Ovary (tissue), 9 donors: ENCODE measurements around the gene PTPRN2. TPM values are rescaled to one million over a fixed set of nuclear protein-coding genes. Genes with fewer than 3 reads are reported as not detected.

Source experiments
- DNase-seq, 5 donors: peaks; one replicate each; pipeline ENCODE4 v3.0.0-alpha.2; 2019 to 2020
- H3K27ac ChIP-seq, 2 donors: fragments of 200-600 bp; one replicate each; pipeline versions ENCODE4 v1.5.1 to v1.8.0; 2019 to 2022
- H3K27me3 ChIP-seq: fragments of 200-600 bp; one replicate; pipeline ENCODE4 v1.8.0; 2022
- H3K36me3 ChIP-seq: fragments of 200-600 bp; sonication (generic); one replicate; pipeline ENCODE4 v1.5.1; 2019
- H3K4me1 ChIP-seq: one replicate; pipeline ENCODE4 v1.8.1; 2013; ENCODE audit warnings: mild to moderate bottlenecking, moderate library complexity; ENCODE audit not compliant: insufficient read depth
- H3K4me3 ChIP-seq: fragments of 200-600 bp; sonication (generic); one replicate; pipeline ENCODE4 v1.5.1; 2017
- H3K9me3 ChIP-seq, 2 donors: fragments of 200-600 bp in 1 of 2; sonication (generic) in 1 of 2; one replicate each; pipeline versions ENCODE4 v1.5.1 to v1.8.1; 2013 to 2019; ENCODE audit warnings: mild to moderate bottlenecking in 1 of 2, moderate library complexity in 1 of 2
- EP300 ChIP-seq: sonication (generic); formaldehyde crosslinking; IDR thresholded peaks from one replicate; pipeline ENCODE4 v1.6.1; 2017; ENCODE audit warnings: antibody characterized with exemption
- POLR2A ChIP-seq: fragments of 450-650 bp; IDR thresholded peaks from one replicate; pipeline ENCODE4 v1.6.1; 2017; ENCODE audit warnings: antibody characterized with exemption, mild to moderate bottlenecking, moderate library complexity
- WGBS, 3 donors: extraction: QIAGEN DNeasy Blood & Tissue Kit in 1 of 3; methylation state at CpG; one replicate each; pipeline versions ENCODE4 v1.1.5 to v1.1.7; 2013 to 2017; 5-methylcytosine and 5-hydroxymethylcytosine counted together
- intact Hi-C, 4 donors: fragments of 100-400 bp; cut with DNase I; formaldehyde crosslinking; loops; one replicate each; pipeline versions ENCODE4 v1.11.0 to v1.15.1; 2022 to 2023
- polyA plus RNA-seq, 2 donors: library from polyadenylated mRNA; stranded (reverse); fragments of 200-250 nt in 1 of 2; fragments of 350-450 nt in 1 of 2; fragmentation: Illumina TruSeq in 1 of 2; extraction: RNeasy Lipid Tissue Mini Kit (QIAGEN cat#74804) in 1 of 2; gene quantifications; one replicate each; pipeline ENCODE4 v1.2.3, GENCODE V29; 2013 to 2014
- total RNA-seq, 7 donors: library from RNA; depleted of rRNA in 2 of 7; stranded (reverse); fragments of >200 nt in 2 of 7; fragmentation: NEBNext Ultra II Directional in 3 of 7; extraction: Animal tissue kit (Norgen Biotek cat#: 25700) in 3 of 7; gene quantifications; one replicate each; pipeline versions ENCODE4 v1.1.0 to v1.2.4, GENCODE V29; 2016 to 2023
- TF ChIP-seq, protein P1 (sequence below), 3 donors: fragments of 450-650 bp in 2 of 3; fragments of 200-600 bp in 1 of 3; IDR thresholded peaks; one replicate each; pipeline versions ENCODE4 v1.5.1 to v1.8.0; 2016 to 2022; ENCODE audit warnings: antibody characterized with exemption in 3 of 3, mild to moderate bottlenecking in 1 of 3
- donor health status: DM: no; HTN: no; CAD: no; lungs with moderate emphysema.
- donor health status: DM: no; HTN: no; CAD: no.
- donor health status: Bipolar disorder and iron deficiency.
- donor health status: DM: yes; HTN: yes; CAD: no.
- donor health status: DM: no; HTN: no; CAD: no.
- donor health status: DM: yes; HTN: yes; CAD: no.

The PTPRN2 gene
- total and polyA plus RNA-seq, 9 donors = 3.5 to 11.1 (median 5.9) TPM

GRCh38 chr7:158361326-158361946, 226.2 kb downstream of the PTPRN2 start:
- Histone ChIP-seq H3K9me3 (no peaks in the 10 kb centered on the region), H3K27me3 (no peaks in the 10 kb centered on the region), H3K4me3 (no peak overlapping the region), H3K36me3 (no peaks in the 10 kb centered on the region), H3K4me1 (no peaks in the 10 kb centered on the region), H3K27ac (no peak overlapping the region)
- TF ChIP-seq, protein P1, sequence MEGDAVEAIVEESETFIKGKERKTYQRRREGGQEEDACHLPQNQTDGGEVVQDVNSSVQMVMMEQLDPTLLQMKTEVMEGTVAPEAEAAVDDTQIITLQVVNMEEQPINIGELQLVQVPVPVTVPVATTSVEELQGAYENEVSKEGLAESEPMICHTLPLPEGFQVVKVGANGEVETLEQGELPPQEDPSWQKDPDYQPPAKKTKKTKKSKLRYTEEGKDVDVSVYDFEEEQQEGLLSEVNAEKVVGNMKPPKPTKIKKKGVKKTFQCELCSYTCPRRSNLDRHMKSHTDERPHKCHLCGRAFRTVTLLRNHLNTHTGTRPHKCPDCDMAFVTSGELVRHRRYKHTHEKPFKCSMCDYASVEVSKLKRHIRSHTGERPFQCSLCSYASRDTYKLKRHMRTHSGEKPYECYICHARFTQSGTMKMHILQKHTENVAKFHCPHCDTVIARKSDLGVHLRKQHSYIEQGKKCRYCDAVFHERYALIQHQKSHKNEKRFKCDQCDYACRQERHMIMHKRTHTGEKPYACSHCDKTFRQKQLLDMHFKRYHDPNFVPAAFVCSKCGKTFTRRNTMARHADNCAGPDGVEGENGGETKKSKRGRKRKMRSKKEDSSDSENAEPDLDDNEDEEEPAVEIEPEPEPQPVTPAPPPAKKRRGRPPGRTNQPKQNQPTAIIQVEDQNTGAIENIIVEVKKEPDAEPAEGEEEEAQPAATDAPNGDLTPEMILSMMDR (IDR thresholded peaks at IDR 0.05) = no peak
- TF ChIP-seq POLR2A (no peak), EP300 (no peak)
- DNase-seq = no peak
- intact Hi-C loops = no loop called here
- WGBS, 3 donors = 64 to 89% (median 75%) methylated on average over 5 to 8 of the region's 8 CpGs

DNA sequence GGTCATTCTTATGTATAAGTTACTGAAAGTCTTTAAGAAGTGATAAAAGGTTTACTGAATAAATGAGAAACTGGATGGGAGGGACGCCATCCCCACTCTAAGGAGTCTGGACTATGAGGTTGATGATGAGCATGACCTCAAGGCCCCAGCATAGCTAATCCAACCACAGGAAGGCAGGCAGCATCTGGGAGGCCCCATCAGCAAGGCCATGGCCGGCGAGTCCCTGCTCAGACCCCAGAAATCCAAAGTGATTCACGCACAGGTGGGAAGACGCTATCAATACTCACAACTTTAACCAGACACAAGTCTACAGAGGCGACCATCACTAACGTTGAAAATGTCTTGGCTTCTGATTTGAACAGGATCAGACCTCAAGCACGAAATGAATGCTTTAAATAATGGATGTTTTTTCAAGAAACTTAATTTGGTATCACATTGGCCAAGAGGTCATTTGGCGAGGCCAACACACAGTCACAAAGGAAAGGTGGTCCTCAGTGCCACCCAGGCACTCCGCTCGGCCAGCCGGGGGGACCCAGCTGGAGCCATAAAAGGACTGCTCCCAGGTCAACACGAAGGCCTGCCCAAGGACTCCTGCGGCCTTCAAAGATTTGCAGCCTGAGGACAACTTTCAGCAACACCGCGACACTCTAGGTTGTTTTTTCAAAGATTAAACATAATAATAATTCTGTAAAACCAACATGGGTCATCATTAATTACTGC, 228.5 kb downstream of the PTPRN2 start:
- 70 to 81% (median 75%) methylated on average over 16 of the region's 16 CpGs for WGBS, 3 donors
- Histone ChIP-seq H3K36me3 (no peaks in the 10 kb centered on the region), H3K4me3 (no peak overlapping the region), H3K9me3 (no peaks in the 10 kb centered on the region), H3K27ac (no peak overlapping the region), H3K27me3 (no peaks in the 10 kb centered on the region), H3K4me1 (no peaks in the 10 kb centered on the region)
- no peak for DNase-seq
- intact Hi-C loops = loop anchor here in 1 of 4 donors (10.0 kb wide), 1 partner anchor 64 kb away; no protein-coding TSS in a partner anchor
- TF ChIP-seq POLR2A (no peak), EP300 (no peak)
- TF ChIP-seq, protein P1 (IDR thresholded peaks at IDR 0.05) = no peak

GRCh38 chr7:158357898-158358821, 229.5 kb downstream of the PTPRN2 start:
- no peaks in the 10 kb centered on the region for H3K9me3 ChIP-seq
- 72 to 80% (median 79%) methylated on average over 26 of the region's 26 CpGs for WGBS, 3 donors
- H3K27ac ChIP-seq = no peak overlapping the region
- no peaks in the 10 kb centered on the region for H3K4me1 ChIP-seq
- no peak overlapping the region for H3K4me3 ChIP-seq
- DNase-seq = no peak
- H3K27me3 ChIP-seq = no peaks in the 10 kb centered on the region
- TF ChIP-seq, protein P1 (IDR thresholded peaks at IDR 0.05) = no peak
- TF ChIP-seq POLR2A = no peak
- no peak for TF ChIP-seq EP300
- no peaks in the 10 kb centered on the region for H3K36me3 ChIP-seq
- intact Hi-C loops = loop anchor here in 1 of 4 donors (10.0 kb wide), 1 partner anchor 63 kb away; no protein-coding TSS in a partner anchor
